ENCODE results near the gene SFT2D1.

SFT2D1 gene

DNA sequence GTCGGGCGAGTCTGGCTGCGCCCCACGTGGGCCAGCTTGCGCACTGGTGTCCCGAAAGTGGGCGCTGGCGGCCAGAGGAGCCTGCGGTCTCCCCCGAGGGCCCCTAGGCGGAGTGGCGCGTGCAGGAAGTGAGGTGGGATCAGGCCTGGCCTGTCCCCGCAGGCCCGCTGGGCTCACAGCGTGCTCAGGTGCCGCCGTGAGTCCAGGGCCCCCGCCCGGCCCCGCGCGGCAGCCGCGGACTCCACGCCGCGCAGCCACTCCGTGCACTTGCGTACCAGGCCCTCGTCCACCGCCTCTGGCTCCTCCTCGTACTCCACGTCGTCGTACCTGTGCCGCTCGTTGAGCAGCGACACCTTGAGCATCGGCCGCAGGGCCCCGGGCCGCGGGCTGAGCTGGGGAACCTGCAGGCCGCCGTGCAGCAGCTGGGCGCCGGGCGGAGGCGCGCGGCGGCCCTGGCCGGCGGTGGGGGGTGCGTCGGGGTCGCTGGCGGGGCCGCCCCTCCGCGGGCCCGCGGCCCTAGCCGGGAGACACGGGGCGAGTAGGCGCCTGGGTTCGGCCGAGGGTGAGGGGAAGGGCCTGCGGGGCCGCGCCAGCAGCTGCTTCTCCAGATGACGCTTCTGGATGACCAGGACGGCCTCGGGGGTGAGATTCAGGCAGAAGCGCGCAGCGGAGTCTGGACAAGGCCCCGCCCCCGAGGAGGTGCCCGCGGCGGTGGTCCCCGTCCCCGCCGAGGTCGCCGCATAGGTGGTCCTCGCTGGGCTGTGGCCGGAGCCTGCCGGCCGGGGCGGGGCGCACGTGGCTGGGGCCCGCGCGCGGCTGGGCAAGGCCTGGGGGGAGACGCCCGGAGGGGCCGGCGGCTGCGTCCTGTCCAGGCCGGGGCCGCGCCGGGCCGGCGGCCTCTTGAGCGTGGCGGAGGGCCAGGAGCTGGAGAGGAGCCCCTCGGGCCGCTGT lies 35.0 kb downstream of the SFT2D1 start:
- DNase-seq (ENCODE audit: low read depth in 4 of 4, low spot score in 1 of 4): no peak

DNA sequence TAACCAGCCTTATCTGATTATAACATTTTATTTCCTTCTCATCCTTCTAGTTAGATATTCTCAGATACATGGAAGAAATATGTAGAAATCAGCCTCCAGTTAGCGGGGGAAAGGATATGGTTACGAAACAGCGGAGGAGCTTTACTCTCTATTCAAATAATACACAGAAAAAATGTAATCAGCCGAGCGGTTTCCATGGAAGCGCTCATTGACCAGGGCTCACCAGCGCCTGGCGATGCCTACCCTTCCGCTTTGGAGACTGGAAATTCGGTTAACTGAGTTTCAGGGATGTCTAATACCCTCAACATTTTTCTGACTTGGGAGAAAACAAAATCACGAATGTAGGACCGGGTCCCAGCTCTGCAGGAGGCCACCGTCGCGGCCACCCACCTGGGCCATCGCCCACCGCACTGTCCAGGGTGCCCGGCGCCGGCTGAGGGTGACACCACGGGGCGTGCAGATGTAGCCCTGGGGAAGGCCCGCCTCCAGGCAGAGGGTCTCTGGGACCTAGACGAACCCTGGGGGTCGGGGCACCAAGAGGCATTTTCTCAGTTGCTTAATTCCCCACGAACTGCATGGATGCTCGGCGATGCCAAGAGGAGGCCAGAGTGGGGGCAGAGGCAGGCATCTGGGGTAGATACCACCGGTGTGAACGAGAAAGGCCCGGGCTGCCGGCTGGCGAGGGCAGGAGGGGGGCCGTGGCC lies 35.8 kb downstream of the SFT2D1 start:
- no peak for DNase-seq (ENCODE audit: low read depth in 4 of 4, low spot score in 1 of 4)

DNA sequence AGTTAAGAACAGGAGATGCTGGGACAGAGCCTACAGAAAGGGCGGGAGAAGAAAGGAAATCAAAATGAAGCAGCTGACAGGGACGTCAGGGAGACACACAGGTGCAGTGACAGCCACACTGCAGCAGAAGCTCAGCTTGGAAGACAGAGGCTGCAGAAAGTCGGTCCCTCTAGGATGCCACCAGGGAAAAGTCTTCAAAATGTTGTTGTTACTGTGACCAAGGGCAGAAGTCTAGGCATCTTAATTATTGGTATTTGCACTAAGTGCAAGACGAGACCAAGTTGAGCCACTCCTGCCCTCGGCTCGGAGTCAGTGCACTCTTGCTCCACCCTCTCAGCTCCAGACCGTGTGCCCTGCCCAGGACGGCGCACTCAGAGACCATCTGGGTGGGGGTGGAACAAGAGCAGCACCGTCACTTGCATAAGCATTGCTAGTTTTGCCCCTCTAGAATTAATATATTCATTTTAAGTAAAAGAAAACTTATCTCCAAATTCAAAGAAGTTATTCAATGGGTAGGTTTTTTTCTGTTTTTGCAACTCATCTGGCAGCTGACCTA lies 36.7 kb downstream of the SFT2D1 start:
- no peak for DNase-seq (ENCODE audit: low read depth in 4 of 4, low spot score in 1 of 4)

DNA sequence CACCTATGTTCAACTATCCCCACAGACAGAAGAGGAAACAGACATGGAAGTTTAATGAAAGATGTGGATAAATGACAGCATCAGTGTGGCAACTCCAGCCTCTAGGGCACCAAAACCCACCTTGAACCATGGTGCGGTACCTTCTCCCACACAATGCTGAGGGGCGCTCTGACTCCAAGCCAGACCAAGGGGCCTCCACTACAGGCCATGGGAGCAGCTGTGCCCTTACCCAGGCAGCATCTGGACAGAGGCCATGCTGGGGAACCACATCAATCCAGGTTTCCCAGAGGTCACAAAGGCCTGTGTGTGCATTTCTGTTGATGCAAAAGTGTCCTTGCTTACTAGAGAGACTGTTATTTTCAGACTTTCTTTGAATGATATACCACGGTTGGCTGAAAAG lies 38.2 kb downstream of the SFT2D1 start:
- no peak for DNase-seq (ENCODE audit: low read depth in 4 of 4, low spot score in 1 of 4)

DNA sequence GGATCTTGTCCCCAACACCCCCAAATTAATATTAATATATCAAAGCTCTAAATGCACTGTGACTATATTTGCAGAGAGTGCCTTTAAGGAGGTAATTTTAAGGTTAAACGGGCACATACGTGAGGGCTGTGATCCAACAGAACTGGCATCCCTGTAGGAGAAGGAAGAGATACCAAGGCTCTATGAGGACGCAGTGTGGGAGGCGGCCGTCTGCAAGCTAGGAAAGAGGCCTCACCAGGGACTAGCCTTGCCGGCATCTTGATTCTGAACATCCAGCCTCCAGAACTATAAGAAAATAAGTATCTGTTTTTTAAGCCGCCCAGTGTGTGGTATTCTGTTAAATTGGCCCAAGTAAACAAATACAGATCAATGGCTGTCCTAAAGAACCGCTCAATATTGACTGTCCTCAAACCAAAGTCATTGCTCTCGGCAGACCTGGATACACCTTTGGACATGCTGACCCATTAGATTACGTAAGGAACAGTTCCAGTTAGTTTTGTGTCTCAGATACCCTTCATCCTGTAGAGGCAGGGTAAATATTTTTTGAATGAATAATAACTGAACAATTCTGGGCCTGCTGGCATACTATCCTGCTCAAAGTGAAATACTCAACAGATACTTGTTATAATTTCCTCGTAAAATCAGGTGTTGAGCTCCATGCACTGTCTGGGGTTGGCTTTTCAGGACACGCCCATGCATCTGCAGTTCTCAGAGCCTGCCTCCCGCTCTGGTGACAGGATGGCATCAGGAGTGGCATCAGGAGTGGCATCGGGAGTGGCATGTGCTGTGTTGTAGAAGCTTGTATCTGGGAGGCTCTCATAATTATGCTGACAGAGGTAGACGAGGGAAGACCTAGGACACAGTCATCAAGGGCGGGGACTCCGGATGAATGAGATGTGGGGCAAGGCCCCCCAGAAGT lies 40.5 kb downstream of the SFT2D1 start:
- DNase-seq (ENCODE audit: low read depth in 4 of 4, low spot score in 1 of 4): no peak

DNA sequence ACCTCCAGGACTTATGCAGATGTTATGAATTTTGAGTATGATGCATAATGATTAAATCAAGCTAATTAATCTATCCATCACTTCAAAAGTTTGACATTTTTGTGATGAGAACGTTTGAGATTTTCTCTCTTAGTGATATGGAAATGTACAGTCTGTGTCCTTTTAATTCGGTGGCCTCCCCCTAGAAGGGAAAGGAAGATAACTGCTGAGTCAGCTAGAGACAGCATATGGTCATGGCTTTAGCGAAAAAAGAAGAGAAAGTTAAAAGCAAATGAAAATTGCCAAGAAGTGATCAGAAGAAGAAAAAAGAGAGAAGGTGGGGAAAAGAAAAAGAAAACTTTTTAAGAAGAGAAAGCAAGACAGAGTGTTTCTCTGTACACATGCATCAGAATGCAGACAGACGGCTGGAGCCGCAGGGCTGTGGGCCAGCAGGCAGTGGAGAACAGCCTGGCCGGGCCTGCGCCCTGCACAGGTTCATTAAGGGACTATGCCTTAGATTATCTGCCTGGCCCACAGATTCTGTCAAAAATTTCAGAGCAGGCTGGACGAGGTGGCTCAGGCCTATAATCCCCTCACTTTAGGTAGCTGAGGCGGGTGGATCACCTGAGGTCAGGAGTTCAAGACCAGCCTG lies 41.9 kb downstream of the SFT2D1 start:
- no peak for DNase-seq (ENCODE audit: low read depth in 4 of 4, low spot score in 1 of 4)

DNA sequence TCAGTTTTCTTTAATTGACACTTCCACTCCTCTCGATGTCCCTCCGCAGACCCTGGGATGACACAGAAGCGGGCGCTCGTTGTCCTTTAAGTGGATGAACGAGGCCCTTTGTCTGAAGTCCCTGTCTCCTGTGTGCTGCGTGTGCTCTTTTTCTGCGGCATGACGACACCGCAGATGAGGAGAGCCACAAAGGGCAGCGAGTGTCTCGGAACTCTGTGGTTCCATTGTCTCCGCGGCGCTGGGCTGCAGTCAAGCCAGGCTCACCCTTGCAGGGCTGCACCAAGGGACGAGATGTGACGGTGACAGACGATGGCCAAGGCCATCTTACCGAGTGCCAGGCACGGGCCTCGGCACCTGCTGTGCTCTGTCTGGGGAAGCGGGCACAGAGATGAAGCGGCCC lies 44.7 kb downstream of the SFT2D1 start:
- DNase-seq (ENCODE audit: low read depth in 4 of 4, low spot score in 1 of 4): no peak

DNA sequence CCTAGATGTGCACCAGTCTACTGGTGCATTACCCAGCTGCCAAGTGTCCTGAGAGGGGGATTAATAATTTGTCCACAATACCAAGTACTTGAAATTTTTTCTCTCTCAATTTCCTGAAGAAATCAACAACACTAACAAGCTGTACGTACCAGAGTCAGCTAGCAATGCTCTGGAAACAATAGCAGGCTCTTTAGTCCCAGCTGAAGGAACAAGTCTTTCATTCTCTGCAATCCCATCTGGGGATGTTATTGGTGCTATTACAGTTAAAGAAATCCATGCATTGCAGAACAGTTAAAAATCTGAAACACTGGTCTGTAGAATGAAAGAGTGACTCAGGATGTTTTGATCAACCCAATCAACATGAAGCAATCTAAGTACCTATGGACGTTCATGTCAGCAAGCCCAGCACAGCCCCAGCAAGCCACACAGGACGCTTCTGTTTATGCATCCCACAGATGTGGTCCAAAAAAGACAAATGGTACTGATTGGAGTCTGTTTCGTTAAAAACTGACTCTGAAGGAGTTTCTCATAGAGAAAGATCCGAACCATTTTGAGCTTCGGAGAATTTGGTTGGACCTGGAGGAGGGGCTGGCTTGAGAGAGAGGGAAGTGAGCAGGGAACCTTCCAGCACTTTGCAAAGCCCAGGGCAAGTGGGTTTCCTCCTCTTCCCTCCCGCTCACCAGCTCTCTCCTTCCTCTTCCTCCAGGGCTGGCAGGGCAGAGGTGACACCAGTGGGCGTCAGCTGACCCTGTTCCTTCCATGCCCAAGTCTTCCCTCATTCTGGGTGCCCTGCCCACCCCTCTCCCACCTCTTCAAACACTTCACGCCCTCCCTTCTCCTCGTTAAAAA lies 46.1 kb downstream of the SFT2D1 start:
- DNase-seq (ENCODE audit: low read depth in 4 of 4, low spot score in 1 of 4): no peak

DNA sequence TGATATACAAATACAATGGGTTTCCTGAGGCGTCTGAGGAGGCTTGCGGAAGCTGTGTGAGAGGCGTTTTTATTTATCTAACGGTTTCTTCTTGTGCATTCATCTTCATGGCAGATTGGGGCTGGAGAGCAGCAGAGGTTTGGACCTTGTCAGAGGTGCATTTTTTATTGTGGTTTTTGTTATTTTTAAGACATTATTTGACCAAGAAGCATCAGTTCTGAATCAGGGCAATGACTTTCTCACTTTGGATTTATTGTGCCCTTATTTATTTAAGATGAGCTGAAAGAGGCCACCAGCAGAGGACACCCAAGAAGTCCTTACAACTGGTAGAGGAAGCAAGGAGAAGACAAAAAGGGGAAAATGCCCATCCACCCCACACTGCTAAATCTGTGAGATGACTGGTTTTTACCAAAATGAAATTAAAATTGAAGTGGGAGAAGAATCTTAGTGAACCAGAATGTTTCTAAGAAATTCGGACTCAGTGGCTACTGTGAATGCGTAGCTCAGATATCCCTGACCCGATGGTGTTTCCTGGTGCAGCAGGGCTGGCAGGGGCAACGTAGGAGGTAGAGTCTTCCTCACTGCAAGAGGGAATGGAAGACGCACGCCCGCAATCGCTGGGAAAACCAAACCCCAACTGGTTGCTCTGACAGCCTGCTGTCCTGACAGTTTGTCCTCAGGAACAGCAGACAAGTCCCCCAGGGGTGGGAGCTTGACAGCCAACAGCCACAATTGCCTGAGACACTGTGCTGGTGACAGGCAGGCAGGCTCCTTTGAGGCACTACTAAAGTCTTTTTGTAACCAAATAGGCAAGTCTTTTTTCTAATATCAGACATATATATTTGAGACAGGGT lies 48.4 kb downstream of the SFT2D1 start:
- DNase-seq (ENCODE audit: low read depth in 4 of 4, low spot score in 1 of 4): no peak

DNA sequence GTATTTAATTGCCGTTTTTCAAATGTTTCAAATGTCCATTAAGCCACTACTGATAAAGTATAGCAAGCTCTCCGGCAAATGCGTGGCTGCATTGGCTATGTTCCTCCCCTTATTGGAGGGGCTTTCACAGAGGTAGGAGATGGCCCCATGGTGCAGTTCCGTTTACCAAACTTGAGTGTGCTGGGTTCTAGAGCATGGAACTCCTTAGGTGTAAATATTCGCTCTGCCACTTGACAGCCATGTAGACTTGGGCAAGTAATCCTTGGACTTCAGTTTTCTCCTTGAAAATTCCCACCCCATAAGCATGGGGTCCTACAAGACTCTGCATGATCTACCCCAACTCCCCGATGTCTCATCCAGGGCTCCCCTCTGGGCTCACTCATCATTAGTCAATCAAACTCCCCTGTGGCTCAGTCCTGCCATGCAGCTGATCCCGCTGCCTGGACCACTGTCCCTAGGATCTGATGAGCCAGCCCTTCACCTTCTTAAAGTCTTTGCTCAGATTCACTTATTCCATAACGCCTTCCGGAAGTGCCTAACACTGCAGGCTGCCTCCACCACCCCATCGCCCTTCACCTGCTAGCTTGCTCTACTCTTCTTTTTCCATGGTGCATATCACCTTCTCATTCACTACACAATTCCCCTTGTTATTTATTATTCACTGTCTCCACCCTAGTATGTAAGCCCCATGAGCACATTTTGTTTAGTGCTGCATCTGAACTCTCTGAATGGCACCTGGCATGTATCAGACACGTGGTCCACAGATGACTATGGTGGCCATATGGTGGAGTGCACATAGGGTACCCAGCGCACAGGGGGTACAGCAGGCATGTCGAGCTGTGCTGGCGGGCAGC lies 52.9 kb downstream of the SFT2D1 start:
- no peak for DNase-seq (ENCODE audit: low read depth in 4 of 4, low spot score in 1 of 4)

DNA sequence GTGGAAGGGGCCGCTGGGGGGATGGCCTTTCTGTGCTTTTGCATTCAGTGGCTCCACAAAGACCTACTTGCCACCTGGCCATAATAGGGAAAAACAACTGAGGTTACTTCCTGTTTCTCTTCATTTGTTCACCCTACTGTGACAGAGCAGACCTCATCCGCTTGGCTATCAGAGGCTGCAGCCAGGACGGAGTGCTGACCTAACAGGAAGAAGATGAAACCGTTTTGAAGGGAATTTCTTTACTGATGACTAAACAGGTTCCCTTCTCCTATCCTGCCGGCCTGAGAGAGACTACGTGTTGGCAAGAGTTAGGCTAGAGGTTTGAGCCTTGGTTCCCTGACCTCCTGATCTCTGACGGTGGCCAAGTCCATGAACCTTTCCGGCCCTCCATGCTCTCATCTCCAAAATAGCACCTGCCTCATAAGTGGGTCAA lies 55.5 kb downstream of the SFT2D1 start:
- DNase-seq (ENCODE audit: low read depth in 4 of 4, low spot score in 1 of 4): no peak

DNA sequence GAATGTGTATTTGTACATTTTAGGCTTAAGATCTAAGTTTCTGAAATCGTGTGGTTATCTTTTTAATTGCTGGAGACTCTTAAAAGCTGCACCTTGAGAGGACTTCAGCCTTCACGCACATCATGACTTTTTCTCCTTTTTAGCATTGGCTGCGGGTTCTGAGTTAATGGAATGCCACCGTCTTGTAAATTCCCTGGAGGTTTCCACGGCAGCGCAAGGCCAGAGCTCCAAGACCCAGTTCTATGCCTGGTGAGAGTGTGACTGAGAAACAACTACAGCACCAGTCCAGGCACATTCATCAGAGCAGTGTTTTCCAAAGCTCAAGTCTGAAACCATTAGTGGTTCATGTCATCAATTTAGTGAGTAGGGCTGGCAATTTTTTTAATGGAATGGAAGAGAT lies 57.1 kb downstream of the SFT2D1 start:
- DNase-seq (ENCODE audit: low read depth in 4 of 4, low spot score in 1 of 4): no peak

DNA sequence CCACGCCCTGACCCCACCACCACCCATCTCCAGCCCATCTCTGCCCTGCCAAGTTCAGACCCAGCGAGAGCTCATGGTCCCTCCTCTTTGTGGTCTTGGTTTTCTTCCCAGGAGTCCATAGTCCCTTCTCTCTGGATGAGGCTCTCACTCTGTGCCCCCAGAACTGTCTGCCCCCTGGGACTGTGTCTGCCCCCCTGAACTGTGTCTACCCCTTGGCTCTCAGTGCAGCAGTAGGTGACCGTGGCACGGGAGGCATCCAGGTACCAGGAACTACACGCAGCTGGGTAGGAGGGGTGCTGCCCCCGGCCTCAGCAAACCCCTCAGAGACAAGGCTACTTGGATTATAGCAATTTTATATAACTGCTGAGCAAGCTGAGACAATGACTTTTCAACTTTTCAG lies 57.7 kb downstream of the SFT2D1 start:
- no peak for DNase-seq (ENCODE audit: low read depth in 4 of 4, low spot score in 1 of 4)

DNA sequence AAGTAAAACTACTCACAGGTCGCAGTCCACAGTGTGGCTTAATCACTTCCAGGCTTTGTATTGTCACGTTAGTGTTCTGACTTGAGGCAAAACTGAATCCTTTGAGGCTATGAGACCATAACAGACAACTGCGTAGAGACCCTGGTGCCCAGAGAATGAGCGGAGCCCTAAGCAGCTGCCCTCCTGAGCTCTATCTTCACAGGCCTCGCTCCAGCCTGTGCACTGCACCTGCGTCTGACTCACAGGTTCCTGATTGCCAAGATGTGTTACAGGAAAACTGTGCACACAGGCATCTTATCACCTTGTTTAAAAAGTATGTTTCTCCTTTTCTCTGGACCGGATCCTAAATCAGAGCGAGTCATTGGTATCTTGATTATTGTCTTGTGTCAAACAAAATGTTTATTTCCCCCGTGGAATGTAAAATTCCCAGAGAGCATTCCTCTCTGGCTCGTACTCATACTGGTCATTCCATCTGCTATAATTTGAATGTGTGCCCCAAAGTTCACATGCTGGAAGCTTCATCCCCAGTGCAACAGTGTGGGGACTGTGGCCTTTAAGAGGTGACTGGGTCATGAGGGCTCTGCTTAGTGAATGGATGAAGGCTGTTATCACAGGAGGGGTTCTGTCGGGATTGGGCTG lies 59.8 kb downstream of the SFT2D1 start:
- DNase-seq (ENCODE audit: low read depth in 4 of 4, low spot score in 1 of 4): no peak

DNA sequence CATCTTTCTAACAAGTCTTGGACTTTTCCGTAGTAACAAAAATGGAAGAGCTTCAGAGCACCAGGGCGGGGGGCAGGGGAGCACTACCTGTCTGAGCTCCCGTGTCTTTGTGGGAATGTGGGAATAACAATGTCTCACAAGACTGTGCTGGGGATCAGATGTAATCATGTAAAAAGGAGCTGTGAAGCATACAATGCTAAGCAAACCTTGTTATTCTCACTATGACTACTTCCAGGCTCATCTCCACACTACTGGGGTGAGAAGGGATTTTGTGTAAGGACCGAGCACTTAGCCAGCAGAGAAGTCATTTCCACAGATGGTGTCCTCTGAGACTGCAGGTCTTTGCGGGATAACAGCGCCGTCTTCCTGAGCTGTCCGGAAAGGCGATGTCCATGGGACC lies 61.2 kb downstream of the SFT2D1 start:
- DNase-seq (ENCODE audit: low read depth in 4 of 4, low spot score in 1 of 4): no peak

DNA sequence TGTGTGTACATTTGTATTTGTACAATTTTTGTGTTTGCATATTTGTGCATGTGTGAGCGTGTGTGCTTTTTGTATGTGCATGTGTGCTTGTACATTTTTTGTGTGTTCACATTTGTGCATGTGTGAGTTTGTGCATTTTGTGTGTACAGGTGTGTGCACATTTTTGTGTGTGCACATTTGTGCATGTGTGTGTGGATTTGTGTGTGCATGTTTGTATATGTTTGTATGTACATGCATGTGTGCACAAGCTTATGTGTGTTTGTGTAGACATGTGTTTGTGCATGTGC lies 63.0 kb downstream of the SFT2D1 start:
- no peak for DNase-seq (ENCODE audit: low read depth in 4 of 4, low spot score in 1 of 4)

DNA sequence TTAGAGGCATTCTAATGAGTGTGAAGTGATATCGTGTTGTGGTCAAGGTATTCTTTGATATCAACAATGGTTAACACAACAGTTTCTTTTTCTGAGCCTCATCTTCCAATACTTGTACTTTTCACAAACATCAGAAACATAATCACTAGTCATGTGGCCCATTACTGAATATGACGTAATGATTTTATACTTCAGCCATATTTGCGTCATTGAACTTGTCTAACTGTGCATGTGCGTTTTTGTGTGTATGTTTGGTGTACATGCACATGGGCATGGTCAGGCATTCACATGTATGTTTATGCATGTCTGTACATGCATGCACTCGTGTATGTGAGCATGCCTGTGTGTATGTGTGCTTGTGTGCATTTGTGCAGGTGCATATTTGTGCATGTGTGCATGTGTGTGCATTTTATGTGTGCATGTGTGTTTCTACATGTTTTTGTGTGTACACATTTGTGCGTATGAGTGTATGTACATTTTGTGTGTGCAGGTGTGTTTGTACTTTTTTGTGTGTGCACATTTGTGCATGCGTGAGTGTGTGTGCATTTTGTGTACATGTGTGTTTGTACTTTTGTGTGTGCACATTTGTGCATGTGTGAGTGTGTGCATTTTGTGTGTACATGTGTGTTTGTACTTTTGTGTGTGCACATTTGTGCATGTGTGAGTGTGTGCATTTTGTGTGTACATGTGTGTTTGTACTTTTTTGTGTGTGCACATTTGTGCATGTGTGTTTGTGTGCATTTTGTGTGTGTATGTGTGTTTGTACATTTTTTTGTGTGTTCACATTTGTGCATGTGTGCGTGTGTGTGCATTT lies 63.6 kb downstream of the SFT2D1 start:
- DNase-seq (ENCODE audit: low read depth in 4 of 4, low spot score in 1 of 4): no peak
